GM18870 (cell line): ENCODE results near the gene BCAR3.

Experiments
- ATAC-seq: cut with Tn5 transposase; IDR thresholded peaks from one replicate; pipeline ENCODE4 v1.9.1; 2021; ENCODE audit warnings: moderate library complexity; ENCODE audit not compliant: unreplicated experiment

The BCAR3 gene

DNA sequence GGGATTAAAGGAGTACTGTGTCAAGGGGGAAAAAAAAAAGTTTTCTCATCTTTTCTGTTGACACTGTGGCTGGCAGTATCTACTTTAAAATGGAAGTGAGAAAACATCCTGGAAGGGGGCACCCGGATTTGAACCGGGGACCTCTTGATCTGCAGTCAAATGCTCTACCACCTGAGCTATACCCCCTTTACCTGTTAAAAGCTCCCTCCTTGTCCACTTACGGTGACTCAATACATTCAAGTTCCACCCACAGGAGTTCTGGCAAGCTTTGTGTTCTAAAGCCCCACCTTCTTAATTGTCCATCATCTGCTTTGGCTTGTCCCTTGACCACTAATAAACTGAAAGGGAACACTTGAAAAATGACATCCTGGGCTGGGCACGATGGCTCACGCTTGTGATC, 165.5 kb downstream of the BCAR3 start:
- no peak for ATAC-seq
